ENCODE data around the gene DIP2C.

- TF ChIP-seq HDGF (IDR thresholded peaks at IDR 0.05; ENCODE audit: borderline replicate concordance) (no peak), NFRKB (IDR thresholded peaks at IDR 0.05) (no peak)
These were observed 268.3 kb downstream of the DIP2C start for GRCh38 chr10:421170-421569.

All from HEK293T (cell line).